Astrocyte of the spinal cord (primary cell): Measurements from ENCODE around the gene KLHL29.
A peak's percentile ranks its signal among the peaks of the same experiment; 100 is the strongest.

Experiments
- DNase-seq: peaks from one replicate; pipeline ENCODE4 v3.0.0; 2011; ENCODE audit warnings: low read depth, low spot score
- H3K4me3 ChIP-seq: 2 replicates; pipeline ENCODE4 v1.5.1; 2011; ENCODE audit warnings: low read depth, mild to moderate bottlenecking, low read length, moderate library complexity
- CTCF ChIP-seq: IDR thresholded peaks from 2 replicates; pipeline ENCODE4 v1.5.1; 2012; ENCODE audit warnings: low read depth, mild to moderate bottlenecking, low read length, inconsistent platforms
- in situ Hi-C: cut with HindIII; loops from 2 replicates; pipeline ENCODE4 v1.10.0; 2017; ENCODE audit warnings: low sequenced_read_pairs

Gene KLHL29

GRCh38 chr2:23587341-23587880 lies 202.4 kb downstream of the KLHL29 start:
- no peak overlapping the region for H3K4me3 ChIP-seq
- in situ Hi-C loops, result no loop called here
- TF ChIP-seq CTCF, result no peak
- DNase-seq, result no peak

GRCh38 chr2:23588106-23588505 lies 203.1 kb downstream of the KLHL29 start:
- DNase-seq, result no peak
- no peak for TF ChIP-seq CTCF
- H3K4me3 ChIP-seq, result no peak overlapping the region
- in situ Hi-C loops, result no loop called here

- no peak overlapping the region for H3K4me3 ChIP-seq
- TF ChIP-seq CTCF, result no peak
- DNase-seq, result peak; percentile 31
- in situ Hi-C loops, result no loop called here
These were observed 203.7 kb downstream of the KLHL29 start for GRCh38 chr2:23588508-23589201.

GRCh38 chr2:23589220-23589647 lies 204.3 kb downstream of the KLHL29 start:
- in situ Hi-C loops, result no loop called here
- TF ChIP-seq CTCF, result no peak
- H3K4me3 ChIP-seq, result no peak overlapping the region
- no peak for DNase-seq

- DNase-seq, result no peak
- no peak for TF ChIP-seq CTCF
- in situ Hi-C loops, result no loop called here
- H3K4me3 ChIP-seq, result no peak overlapping the region
These were observed 204.8 kb downstream of the KLHL29 start for GRCh38 chr2:23589739-23590138.

GRCh38 chr2:23590241-23590869 lies 205.4 kb downstream of the KLHL29 start:
- no peak for TF ChIP-seq CTCF
- DNase-seq, result no peak
- no peak overlapping the region for H3K4me3 ChIP-seq
- in situ Hi-C loops, result no loop called here
